Measurements from ENCODE around the gene ZIC1.

- no peak for TF ChIP-seq CTCF (IDR thresholded peaks at IDR 0.05)
- TF ChIP-seq POLR2A (IDR thresholded peaks at IDR 0.05), result no peak
Observed at GRCh38 chr3:147381596-147381995, 27.6 kb upstream of the ZIC1 start.
